Activated naive CD4-positive, alpha-beta T cell treated with anti-CD3 and anti-CD28 coated beads, Interleukin-2, amount 10 ng/mL, durations not matched to agents 7 days and 5 days (primary cell): Measurements from ENCODE around the gene HMCN1.
"Not testable (repeated sequence)": the region's sequence is repeated elsewhere in the genome, so short reads cannot be mapped to it uniquely, and the experiment has no call there.

ENCODE experiments used
- CTCF ChIA-PET: fragments of 350-600 bp; sonication (Branson Sonifier 250); formaldehyde crosslinking; loops from one replicate; lab custom pipeline; 2021; ENCODE audit warnings: antibody characterized with exemption; lab: Charles Lee
- DNase-seq: peaks from one replicate; pipeline ENCODE4 v3.0.0-alpha.2; 2020
- H3K27ac Mint-ChIP-seq: one replicate; pipeline ENCODE4 v1.8.0; 2021; ENCODE audit warnings: mild to moderate bottlenecking, moderate library complexity, mixed read lengths
- H3K27me3 Mint-ChIP-seq: one replicate; pipeline ENCODE4 v1.8.0; 2021; ENCODE audit warnings: mild to moderate bottlenecking, mixed read lengths
- H3K36me3 Mint-ChIP-seq: one replicate; pipeline ENCODE4 v1.8.0; 2021; ENCODE audit warnings: mixed read lengths
- H3K4me1 Mint-ChIP-seq: one replicate; pipeline ENCODE4 v1.8.0; 2021; ENCODE audit warnings: mixed read lengths
- H3K4me3 Mint-ChIP-seq: one replicate; pipeline ENCODE4 v1.8.0; 2021; ENCODE audit warnings: mild to moderate bottlenecking, moderate library complexity, mixed read lengths
- H3K9me3 Mint-ChIP-seq: one replicate; pipeline ENCODE4 v1.8.0; 2021; ENCODE audit warnings: mixed read lengths

The HMCN1 gene

DNA sequence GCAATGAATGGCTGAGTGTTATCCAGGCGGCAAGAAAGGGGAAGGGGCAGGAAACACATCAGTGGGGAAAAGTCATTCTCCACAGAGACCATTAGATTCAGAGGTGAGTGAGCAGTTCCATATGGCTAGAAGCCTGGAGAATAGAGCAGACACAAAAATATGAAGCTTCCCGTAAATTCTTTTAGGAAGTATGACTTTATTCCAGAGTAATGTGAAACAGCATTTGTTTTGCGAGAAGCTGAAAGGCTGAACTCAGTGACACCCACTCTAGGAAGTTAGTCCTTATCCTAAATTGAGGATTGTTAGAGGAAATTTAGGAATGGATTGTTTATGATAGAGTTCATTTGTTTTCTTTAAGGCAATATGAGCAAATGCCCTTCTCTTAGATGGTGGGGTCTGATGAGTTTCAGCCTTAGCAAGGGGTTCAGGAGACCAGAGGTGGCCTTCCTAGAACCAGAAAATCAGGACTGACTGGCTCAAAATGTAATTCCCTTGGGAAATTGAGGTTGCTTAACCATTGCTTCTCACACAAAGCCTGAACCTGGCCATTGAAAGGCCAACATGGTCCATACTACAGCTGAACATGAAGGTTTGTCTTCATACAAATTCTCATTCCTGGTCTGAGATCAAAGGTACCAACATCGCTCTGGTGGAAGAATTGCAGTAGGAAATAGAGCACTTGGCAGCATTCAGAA, 473.3 kb downstream of the HMCN1 start:
- Mint-ChIP-seq H3K4me3 (no peak overlapping the region), H3K36me3 (no peaks in the 10 kb centered on the region), H3K27ac (no peak overlapping the region), H3K9me3 (no peaks in the 10 kb centered on the region), H3K4me1 (peaks cover 13% of the 10 kb centered on the region), H3K27me3 (peaks cover 41% of the 10 kb centered on the region)
- no peak for DNase-seq
- CTCF ChIA-PET, result interaction anchor here (0.6 to 1.2 kb wide), 3 partner anchors 52 to 394 kb away, joined by 3 to 4 read pairs (median 3); no protein-coding TSS in a partner anchor

DNA sequence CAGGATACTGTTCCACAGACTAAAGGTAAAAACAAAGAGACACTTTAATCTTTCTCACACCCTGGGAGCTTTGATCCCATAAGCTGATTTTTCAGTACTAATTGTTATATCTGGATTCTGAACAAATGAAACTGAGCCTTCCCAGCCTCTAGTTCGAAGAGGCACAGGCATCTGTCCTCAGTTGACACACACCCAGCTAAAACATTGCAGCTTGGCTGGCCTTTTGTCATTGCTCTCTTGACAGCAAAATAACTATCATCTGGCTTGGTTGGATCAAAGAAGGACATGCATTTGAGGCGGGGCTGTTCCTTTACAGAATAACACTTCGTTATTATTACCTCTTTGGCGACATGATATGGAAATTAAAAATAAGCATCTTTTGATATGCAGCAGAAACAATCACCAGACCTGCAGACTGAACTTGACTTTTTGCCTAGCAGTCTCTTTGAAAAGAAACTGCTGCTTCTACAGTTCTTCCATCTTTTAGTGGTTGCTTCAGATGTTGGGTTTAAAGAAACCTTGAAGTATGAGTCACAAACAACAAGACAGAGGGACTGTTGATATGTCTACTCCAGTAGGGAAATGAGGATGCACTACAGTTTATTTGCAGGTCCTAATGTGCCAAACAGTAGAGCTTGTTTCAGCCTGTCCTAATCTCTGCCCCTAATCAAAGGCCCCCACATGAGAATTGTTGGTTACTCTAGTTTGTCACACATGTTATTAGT, 474.4 kb downstream of the HMCN1 start:
- H3K27me3 Mint-ChIP-seq, result peaks cover 37% of the 10 kb centered on the region
- H3K27ac Mint-ChIP-seq, result no peak overlapping the region
- no peaks in the 10 kb centered on the region for H3K36me3 Mint-ChIP-seq
- DNase-seq, result no peak
- CTCF ChIA-PET, result interaction anchor here (1.2 kb wide), 1 partner anchor 395 kb away, joined by 4 read pairs; no protein-coding TSS in a partner anchor
- no peak overlapping the region for H3K4me3 Mint-ChIP-seq
- H3K4me1 Mint-ChIP-seq, result peaks cover 13% of the 10 kb centered on the region
- no peaks in the 10 kb centered on the region for H3K9me3 Mint-ChIP-seq

DNA sequence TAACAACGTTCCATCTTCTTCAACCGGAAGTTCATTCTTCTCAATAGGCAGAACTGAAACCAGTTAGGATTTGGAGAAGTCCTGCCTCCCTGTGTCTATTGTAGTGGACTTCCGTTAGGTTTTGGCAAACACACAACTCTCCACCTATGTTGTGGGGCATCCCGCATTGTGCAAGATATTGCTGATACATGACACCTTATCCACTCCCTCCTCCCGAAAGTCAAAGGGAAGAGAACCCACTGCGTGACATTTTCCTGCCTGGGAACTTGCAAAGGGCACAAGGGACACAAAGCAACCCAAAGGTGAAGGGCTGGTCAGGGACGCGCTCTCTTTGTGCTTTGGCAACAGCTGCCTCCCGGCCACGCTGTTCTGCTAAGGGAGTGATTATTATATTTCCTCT, 476.1 kb downstream of the HMCN1 start:
- H3K27ac Mint-ChIP-seq, result no peak overlapping the region
- H3K4me1 Mint-ChIP-seq, result peaks cover 12% of the 10 kb centered on the region
- H3K27me3 Mint-ChIP-seq, result peaks cover 31% of the 10 kb centered on the region
- H3K36me3 Mint-ChIP-seq, result no peaks in the 10 kb centered on the region
- DNase-seq, result no peak
- H3K4me3 Mint-ChIP-seq, result no peak overlapping the region
- CTCF ChIA-PET, result no interaction called here
- H3K9me3 Mint-ChIP-seq, result no peaks in the 10 kb centered on the region

DNA sequence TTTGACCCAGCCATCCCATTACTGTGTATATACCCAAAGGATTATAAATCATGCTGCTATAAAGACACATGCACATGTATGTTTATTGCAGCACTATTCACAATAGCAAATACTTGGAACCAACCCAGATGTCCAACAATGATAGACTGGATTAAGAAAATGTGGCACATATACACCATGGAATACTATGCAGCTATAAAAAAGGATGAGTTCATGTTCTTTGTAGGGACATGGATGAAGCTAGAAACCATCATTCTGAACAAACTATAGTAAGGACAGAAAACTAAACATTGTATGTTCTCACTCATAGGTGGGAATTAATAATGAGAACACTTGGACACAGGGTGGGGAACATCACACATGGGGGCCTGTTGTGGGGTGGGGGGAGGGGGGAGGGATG, 477.4 kb downstream of the HMCN1 start:
- CTCF ChIA-PET, result interaction anchor here (0.6 kb wide), 1 partner anchor 11 kb away, joined by 4 read pairs; no protein-coding TSS in a partner anchor
- H3K36me3 Mint-ChIP-seq, H3K9me3 Mint-ChIP-seq, H3K4me3 Mint-ChIP-seq, DNase-seq, H3K4me1 Mint-ChIP-seq, H3K27ac Mint-ChIP-seq: not testable (repeated sequence)
- H3K27me3 Mint-ChIP-seq, result peaks cover 31% of the 10 kb centered on the region

- H3K4me1 Mint-ChIP-seq, result no peaks in the 10 kb centered on the region
- no peaks in the 10 kb centered on the region for H3K9me3 Mint-ChIP-seq
- no peak overlapping the region for H3K4me3 Mint-ChIP-seq
- H3K27ac Mint-ChIP-seq, result no peak overlapping the region
- CTCF ChIA-PET, result interaction anchor here (1.5 kb wide), 1 partner anchor 492 kb away, joined by 4 read pairs; no protein-coding TSS in a partner anchor
- no peaks in the 10 kb centered on the region for H3K36me3 Mint-ChIP-seq
- H3K27me3 Mint-ChIP-seq, result peaks cover 26% of the 10 kb centered on the region
- peak; percentile 41 for DNase-seq
Observed at GRCh38 chr1:186212568-186213224, 478.5 kb downstream of the HMCN1 start.

DNA sequence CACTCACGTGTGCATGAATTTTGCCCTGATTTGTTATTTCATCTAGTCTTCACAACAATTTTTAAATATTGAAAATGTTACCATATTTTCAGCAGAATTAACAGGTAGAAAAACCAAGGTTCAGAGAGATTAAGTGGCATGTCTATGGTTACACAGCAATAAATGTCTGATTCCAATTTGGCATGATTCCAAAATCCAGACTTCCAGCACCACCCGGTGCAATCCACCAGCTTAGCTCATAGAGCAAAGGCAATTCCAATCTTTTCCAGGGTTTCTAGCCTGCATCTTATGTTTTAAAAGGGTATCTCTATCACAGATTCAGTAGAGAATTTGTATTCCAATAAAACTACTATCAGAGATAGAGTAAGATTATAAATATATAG, 479.0 kb downstream of the HMCN1 start:
- H3K27me3 Mint-ChIP-seq, result peaks cover 21% of the 10 kb centered on the region
- DNase-seq, result no peak
- H3K4me3 Mint-ChIP-seq, result no peak overlapping the region
- no peaks in the 10 kb centered on the region for H3K4me1 Mint-ChIP-seq
- no peaks in the 10 kb centered on the region for H3K36me3 Mint-ChIP-seq
- H3K27ac Mint-ChIP-seq, result no peak overlapping the region
- H3K9me3 Mint-ChIP-seq, result no peaks in the 10 kb centered on the region
- CTCF ChIA-PET, result interaction anchor here (1.0 to 1.5 kb wide), 2 partner anchors 391 to 493 kb away, joined by 3 to 4 read pairs; no protein-coding TSS in a partner anchor

DNA sequence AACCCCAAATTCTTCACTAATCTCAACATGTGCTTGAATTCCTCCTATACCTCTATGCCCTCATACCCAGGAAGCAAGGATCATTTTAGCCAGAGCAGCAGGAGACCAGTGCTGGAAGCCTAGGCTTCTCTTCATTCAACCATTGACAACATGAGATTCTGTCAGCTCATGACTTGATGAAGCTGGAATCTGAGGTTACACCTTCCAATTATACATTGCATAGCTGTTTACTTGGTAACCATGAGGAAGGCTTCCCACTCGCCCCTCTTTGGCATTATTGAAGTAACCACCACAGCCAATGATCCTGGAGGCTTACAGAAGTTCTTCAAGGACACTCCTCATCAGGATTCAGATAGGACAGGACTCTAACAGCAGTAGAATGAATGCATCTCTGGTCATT, 480.6 kb downstream of the HMCN1 start:
- Mint-ChIP-seq H3K9me3 (no peaks in the 10 kb centered on the region), H3K36me3 (no peaks in the 10 kb centered on the region), H3K27me3 (peaks cover 12% of the 10 kb centered on the region), H3K4me3 (no peak overlapping the region), H3K27ac (no peak overlapping the region), H3K4me1 (no peaks in the 10 kb centered on the region)
- no peak for DNase-seq
- CTCF ChIA-PET, result interaction anchor here (1.0 kb wide), 1 partner anchor 10 kb away, joined by 3 read pairs; no protein-coding TSS in a partner anchor

- no peak overlapping the region for H3K27ac Mint-ChIP-seq
- CTCF ChIA-PET, result interaction anchor here (1.0 kb wide), 1 partner anchor 10 kb away, joined by 3 read pairs; no protein-coding TSS in a partner anchor
Observed at GRCh38 chr1:186215636-186216035, 481.4 kb downstream of the HMCN1 start.

DNA sequence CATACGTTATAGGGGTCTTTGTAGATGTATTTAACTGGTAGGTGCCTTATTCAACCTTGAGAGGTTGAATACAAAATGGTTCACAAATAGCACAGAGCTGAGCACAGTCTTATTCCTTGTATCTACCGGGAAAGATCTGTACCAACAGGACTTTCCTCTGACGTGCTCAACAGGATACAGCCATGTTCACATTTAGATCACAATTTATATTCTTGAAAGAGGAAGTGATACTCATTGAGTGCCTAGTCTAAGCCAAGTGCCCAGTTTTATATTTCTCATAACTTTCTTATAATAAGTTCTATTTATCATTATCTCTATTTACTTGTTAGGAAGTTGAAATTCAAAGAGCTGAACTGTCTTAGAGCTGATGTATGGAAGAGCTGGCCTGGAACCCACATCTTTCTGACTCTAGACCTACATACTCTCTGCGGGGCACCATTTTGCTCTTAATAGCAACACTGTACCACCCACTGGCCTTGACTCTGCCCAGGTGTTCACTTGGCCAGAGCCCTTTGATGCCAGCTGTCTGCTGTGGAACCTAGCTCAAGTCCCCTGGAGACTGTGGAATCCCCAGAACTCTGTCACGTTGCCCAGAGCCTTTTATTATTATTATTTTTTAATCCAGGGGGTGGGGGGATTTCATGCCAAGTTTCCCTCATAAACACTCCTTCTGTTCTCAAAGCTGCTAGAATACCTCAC, 484.6 kb downstream of the HMCN1 start:
- CTCF ChIA-PET, result no interaction called here
- no peak overlapping the region for H3K27ac Mint-ChIP-seq
- peaks cover 12% of the 10 kb centered on the region for H3K27me3 Mint-ChIP-seq
- no peak overlapping the region for H3K4me3 Mint-ChIP-seq
- no peaks in the 10 kb centered on the region for H3K36me3 Mint-ChIP-seq
- no peak for DNase-seq
- no peaks in the 10 kb centered on the region for H3K4me1 Mint-ChIP-seq
- no peaks in the 10 kb centered on the region for H3K9me3 Mint-ChIP-seq

More at GRCh38 chr1:186215636-186216035, 481.4 kb downstream of the HMCN1 start:
- Mint-ChIP-seq H3K4me1 (no peaks in the 10 kb centered on the region), H3K4me3 (no peak overlapping the region), H3K27me3 (peaks cover 4% of the 10 kb centered on the region), H3K36me3 (no peaks in the 10 kb centered on the region), H3K9me3 (no peaks in the 10 kb centered on the region)
- no peak for DNase-seq

DNA sequence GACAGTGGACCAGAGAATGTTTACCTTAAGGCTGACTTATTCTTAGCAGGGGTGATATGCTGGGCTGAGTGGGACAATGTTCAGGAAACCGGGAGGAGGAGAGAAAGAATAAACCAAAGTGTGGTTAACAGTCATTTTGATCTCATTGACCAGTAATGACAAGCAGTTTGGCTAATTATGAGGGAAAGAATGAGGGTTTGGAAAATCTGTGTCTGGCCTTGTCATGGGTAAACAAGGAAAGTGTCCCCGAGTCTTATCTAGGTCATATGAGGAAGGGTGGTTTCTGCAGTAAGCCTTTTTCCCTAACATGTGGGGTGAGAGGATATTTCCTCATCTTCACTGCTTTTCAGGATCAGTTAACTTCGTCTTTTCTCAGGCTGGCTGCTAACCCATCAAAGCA, 485.9 kb downstream of the HMCN1 start:
- H3K9me3 Mint-ChIP-seq, result no peaks in the 10 kb centered on the region

GRCh38 chr1:186220911-186221310, 486.7 kb downstream of the HMCN1 start:
- CTCF ChIA-PET, result no interaction called here
- no peak overlapping the region for H3K27ac Mint-ChIP-seq
- H3K4me1 Mint-ChIP-seq, result no peaks in the 10 kb centered on the region
- no peak overlapping the region for H3K4me3 Mint-ChIP-seq
- DNase-seq, result no peak
- H3K27me3 Mint-ChIP-seq, result peaks cover 17% of the 10 kb centered on the region
- no peaks in the 10 kb centered on the region for H3K36me3 Mint-ChIP-seq
- H3K9me3 Mint-ChIP-seq, result no peaks in the 10 kb centered on the region

More for the DNA sequence above, 485.9 kb downstream of the HMCN1 start:
- Mint-ChIP-seq H3K27me3 (peaks cover 17% of the 10 kb centered on the region), H3K4me3 (no peak overlapping the region), H3K27ac (no peak overlapping the region), H3K4me1 (no peaks in the 10 kb centered on the region), H3K36me3 (no peaks in the 10 kb centered on the region)
- CTCF ChIA-PET, result no interaction called here
- no peak for DNase-seq

- Mint-ChIP-seq H3K27me3 (peaks cover 24% of the 10 kb centered on the region), H3K9me3 (no peaks in the 10 kb centered on the region), H3K4me1 (no peaks in the 10 kb centered on the region), H3K27ac (no peak overlapping the region), H3K36me3 (no peaks in the 10 kb centered on the region), H3K4me3 (no peak overlapping the region)
- CTCF ChIA-PET, result interaction anchor here (0.8 kb wide), 1 partner anchor 10 kb away, joined by 3 read pairs; no protein-coding TSS in a partner anchor
- DNase-seq, result no peak
Observed at GRCh38 chr1:186225096-186225495, 490.9 kb downstream of the HMCN1 start.

GRCh38 chr1:186228749-186229148, 494.6 kb downstream of the HMCN1 start:
- DNase-seq, result no peak
- H3K27me3 Mint-ChIP-seq, result peaks cover 17% of the 10 kb centered on the region
- H3K36me3 Mint-ChIP-seq, result no peaks in the 10 kb centered on the region
- no peak overlapping the region for H3K27ac Mint-ChIP-seq
- CTCF ChIA-PET, result no interaction called here
- no peaks in the 10 kb centered on the region for H3K9me3 Mint-ChIP-seq
- no peaks in the 10 kb centered on the region for H3K4me1 Mint-ChIP-seq
- H3K4me3 Mint-ChIP-seq, result no peak overlapping the region
